Tibial artery (tissue), 4 donors: ENCODE data around the gene KIAA0513.

ENCODE experiments used
- DNase-seq, 2 donors: peaks; one replicate each; pipeline ENCODE4 v3.0.0-alpha.2; 2019
- H3K27ac ChIP-seq, 2 donors: fragments of 200-600 bp; sonication (generic) in 1 of 2; 1 replicate in 1 of 2; 2 replicates in 1 of 2; pipeline ENCODE4 v1.5.1; 2018 to 2019; ENCODE audit warnings: mild to moderate bottlenecking in 1 of 2
- H3K27me3 ChIP-seq, 2 donors: fragments of 200-600 bp; sonication (generic) in 1 of 2; one replicate each; pipeline versions ENCODE4 v1.5.1 to v1.6.0; 2016 to 2019
- H3K36me3 ChIP-seq, 3 donors: fragments of 200-600 bp; sonication (generic) in 2 of 3; one replicate each; pipeline ENCODE4 v1.5.1; 2016 to 2019; ENCODE audit warnings: mild to moderate bottlenecking in 2 of 3
- H3K4me1 ChIP-seq, 4 donors: fragments of 200-600 bp; sonication (generic) in 2 of 4; 1 replicate in 3 of 4; 2 replicates in 1 of 4; pipeline ENCODE4 v1.5.1; 2016 to 2019
- H3K4me3 ChIP-seq, 2 donors: fragments of 200-600 bp; sonication (generic) in 1 of 2; 1 replicate in 1 of 2; 2 replicates in 1 of 2; pipeline ENCODE4 v1.5.1; 2018 to 2019; ENCODE audit warnings: mild to moderate bottlenecking in 2 of 2
- H3K9me3 ChIP-seq, 3 donors: fragments of 200-600 bp; sonication (generic) in 1 of 3; one replicate each; pipeline ENCODE4 v1.5.1; 2016 to 2019
- intact Hi-C: fragments of 100-400 bp; cut with DNase I; formaldehyde crosslinking; loops from one replicate; pipeline ENCODE4 v1.15.0; 2023; ENCODE audit warnings: low total_unique reads
- TF ChIP-seq, protein P1 (sequence below), 2 experiments: fragments of 200-600 bp in 1 of 2; fragments of 450-650 bp in 1 of 2; IDR thresholded peaks; one replicate each; pipeline ENCODE4 v1.5.1; 2017 to 2019; ENCODE audit warnings: antibody characterized with exemption in 2 of 2, mild to moderate bottlenecking in 1 of 2, moderate library complexity in 1 of 2

The KIAA0513 gene

DNA sequence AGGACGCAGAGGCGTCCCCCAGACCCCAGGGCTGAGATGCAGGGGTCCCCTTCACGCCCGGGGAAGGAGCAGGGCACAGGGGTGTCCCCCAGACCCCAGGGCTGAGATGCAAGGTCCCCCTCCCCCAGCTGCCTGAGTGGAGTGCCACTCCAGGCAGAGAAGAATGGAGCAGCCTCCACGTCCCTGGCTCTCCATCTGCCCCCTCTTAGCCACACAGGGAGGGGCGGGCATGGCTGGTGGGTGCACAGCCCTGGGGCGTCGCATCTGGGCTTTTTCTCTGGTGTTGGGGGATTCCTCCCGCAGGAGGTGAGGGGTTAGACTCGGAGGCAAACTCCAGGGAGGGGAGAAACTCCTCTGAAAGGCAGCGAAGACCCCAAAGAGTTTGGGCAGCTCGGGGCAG, 67.2 kb downstream of the KIAA0513 start:
- H3K4me1 ChIP-seq, result peaks cover 0 to 11% (median 9%) of the 10 kb centered on the region in 4 donors
- H3K27ac ChIP-seq, result no peak overlapping the region
- intact Hi-C loops, result no loop called here
- H3K36me3 ChIP-seq, result no peaks in the 10 kb centered on the region
- H3K4me3 ChIP-seq, result no peak overlapping the region
- H3K9me3 ChIP-seq, result no peaks in the 10 kb centered on the region
- TF ChIP-seq, protein P1, sequence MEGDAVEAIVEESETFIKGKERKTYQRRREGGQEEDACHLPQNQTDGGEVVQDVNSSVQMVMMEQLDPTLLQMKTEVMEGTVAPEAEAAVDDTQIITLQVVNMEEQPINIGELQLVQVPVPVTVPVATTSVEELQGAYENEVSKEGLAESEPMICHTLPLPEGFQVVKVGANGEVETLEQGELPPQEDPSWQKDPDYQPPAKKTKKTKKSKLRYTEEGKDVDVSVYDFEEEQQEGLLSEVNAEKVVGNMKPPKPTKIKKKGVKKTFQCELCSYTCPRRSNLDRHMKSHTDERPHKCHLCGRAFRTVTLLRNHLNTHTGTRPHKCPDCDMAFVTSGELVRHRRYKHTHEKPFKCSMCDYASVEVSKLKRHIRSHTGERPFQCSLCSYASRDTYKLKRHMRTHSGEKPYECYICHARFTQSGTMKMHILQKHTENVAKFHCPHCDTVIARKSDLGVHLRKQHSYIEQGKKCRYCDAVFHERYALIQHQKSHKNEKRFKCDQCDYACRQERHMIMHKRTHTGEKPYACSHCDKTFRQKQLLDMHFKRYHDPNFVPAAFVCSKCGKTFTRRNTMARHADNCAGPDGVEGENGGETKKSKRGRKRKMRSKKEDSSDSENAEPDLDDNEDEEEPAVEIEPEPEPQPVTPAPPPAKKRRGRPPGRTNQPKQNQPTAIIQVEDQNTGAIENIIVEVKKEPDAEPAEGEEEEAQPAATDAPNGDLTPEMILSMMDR (IDR thresholded peaks at IDR 0.05), result no peak
- peaks cover 0 to 39% of the 10 kb centered on the region in 2 donors for H3K27me3 ChIP-seq
- DNase-seq, result no peak

DNA sequence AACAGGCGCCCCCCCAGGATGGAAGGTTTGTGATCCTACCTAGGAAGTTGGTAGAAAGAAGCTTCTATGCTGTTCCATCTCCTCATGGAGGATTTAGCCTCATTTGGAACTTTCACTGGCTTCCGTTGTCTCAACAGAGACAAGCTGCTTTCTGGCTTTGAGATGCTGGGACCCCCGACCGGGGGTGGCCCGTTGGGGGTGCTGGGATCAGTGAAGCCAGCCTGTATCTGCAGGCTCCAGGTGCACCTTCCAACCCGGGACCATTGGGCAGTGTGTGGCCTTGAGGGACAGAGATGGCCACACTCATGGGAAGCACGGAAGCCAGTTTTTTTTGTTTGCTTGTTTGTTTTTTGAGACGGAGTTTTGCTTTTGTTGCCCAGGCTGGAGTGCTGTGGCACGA, 69.3 kb downstream of the KIAA0513 start:
- no peak for DNase-seq
- peaks cover 0 to 42% of the 10 kb centered on the region in 2 donors for H3K27me3 ChIP-seq
- TF ChIP-seq, protein P1 (IDR thresholded peaks at IDR 0.05), result no peak
- no peaks in the 10 kb centered on the region for H3K36me3 ChIP-seq
- H3K27ac ChIP-seq, result no peak overlapping the region
- no peaks in the 10 kb centered on the region for H3K4me1 ChIP-seq
- intact Hi-C loops, result no loop called here
- no peaks in the 10 kb centered on the region for H3K9me3 ChIP-seq
- H3K4me3 ChIP-seq, result no peak overlapping the region

DNA sequence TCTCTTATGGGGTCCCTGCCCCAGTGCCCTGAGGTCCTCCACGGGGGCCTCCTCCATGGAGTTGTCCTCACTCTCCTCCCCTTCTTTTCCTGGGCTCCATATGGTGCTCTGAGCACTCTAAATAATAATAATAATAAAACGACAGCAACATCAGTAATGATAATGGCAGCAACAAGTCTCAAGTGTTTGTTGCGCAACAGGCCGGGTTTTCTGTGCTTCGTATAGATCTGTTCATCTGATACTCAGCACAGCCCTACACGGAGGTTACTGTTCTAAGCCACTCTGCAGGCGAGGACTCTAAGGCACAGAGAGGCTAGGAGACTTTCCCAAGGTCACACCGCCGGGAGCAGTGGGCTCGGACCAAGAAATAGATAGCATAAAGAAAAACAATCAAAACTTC, 71.0 kb downstream of the KIAA0513 start:
- intact Hi-C loops, result no loop called here
- Histone ChIP-seq H3K36me3 (no peaks in the 10 kb centered on the region), H3K27ac (no peak overlapping the region), H3K4me3 (no peak overlapping the region), H3K4me1 (no peaks in the 10 kb centered on the region), H3K9me3 (no peaks in the 10 kb centered on the region), H3K27me3 (peaks cover 0 to 42% of the 10 kb centered on the region in 2 donors)
- TF ChIP-seq, protein P1 (IDR thresholded peaks at IDR 0.05), result no peak
- DNase-seq, result no peak

GRCh38 chr16:85100265-85100664, 72.7 kb downstream of the KIAA0513 start:
- no peak for DNase-seq
- H3K9me3 ChIP-seq, result no peaks in the 10 kb centered on the region
- no peaks in the 10 kb centered on the region for H3K36me3 ChIP-seq
- H3K4me1 ChIP-seq, result no peaks in the 10 kb centered on the region
- TF ChIP-seq, protein P1 (IDR thresholded peaks at IDR 0.05), result no peak
- no peak overlapping the region for H3K27ac ChIP-seq
- no peak overlapping the region for H3K4me3 ChIP-seq
- intact Hi-C loops, result no loop called here
- H3K27me3 ChIP-seq, result peaks cover 0 to 31% of the 10 kb centered on the region in 2 donors

- H3K36me3 ChIP-seq, result no peaks in the 10 kb centered on the region
- no peak overlapping the region for H3K4me3 ChIP-seq
- H3K9me3 ChIP-seq, result no peaks in the 10 kb centered on the region
- H3K4me1 ChIP-seq, result no peaks in the 10 kb centered on the region
- peaks cover 0 to 16% of the 10 kb centered on the region in 2 donors for H3K27me3 ChIP-seq
- H3K27ac ChIP-seq, result no peak overlapping the region
- intact Hi-C loops, result no loop called here
- DNase-seq, result no peak
- TF ChIP-seq, protein P1 (IDR thresholded peaks at IDR 0.05), result no peak
Observed at GRCh38 chr16:85101956-85102630, 74.5 kb downstream of the KIAA0513 start.
